BLaER1 treated with 17β-estradiol and CSF1 and Interleukin-3, amounts not matched to agents 10 nM and 100 nM (cell line): ENCODE results near the gene KSR2.
A peak's percentile ranks its signal among the peaks of the same experiment; 100 is the strongest.

ENCODE experiments used
- H3K27ac ChIP-seq, 11 experiments: shearing (Covaris generic); formaldehyde crosslinking; 2 replicates each; pipeline ENCODE4 v1.8.1; 2022
- H3K27me3 ChIP-seq, 11 experiments: shearing (Covaris generic); formaldehyde crosslinking; 2 replicates each; pipeline ENCODE4 v1.8.1; 2022
- H3K36me3 ChIP-seq, 11 experiments: shearing (Covaris generic); formaldehyde crosslinking; 2 replicates each; pipeline ENCODE4 v1.8.1; 2022
- H3K4me1 ChIP-seq, 10 experiments: shearing (Covaris generic); formaldehyde crosslinking; 2 replicates each; pipeline ENCODE4 v1.8.1; 2022
- H3K4me2 ChIP-seq, 11 experiments: shearing (Covaris generic); formaldehyde crosslinking; 2 replicates each; pipeline ENCODE4 v1.8.1; 2022
- H3K4me3 ChIP-seq, 10 experiments: shearing (Covaris generic); formaldehyde crosslinking; 2 replicates each; pipeline ENCODE4 v1.8.1; 2022
- H3K9ac ChIP-seq, 11 experiments: shearing (Covaris generic); formaldehyde crosslinking; 2 replicates each; pipeline ENCODE4 v1.8.1; 2022
- H3K9me3 ChIP-seq, 11 experiments: shearing (Covaris generic); formaldehyde crosslinking; replicated peaks in 1 of 11; 2 replicates each; pipeline ENCODE4 v1.8.1; 2022
- H4K20me1 ChIP-seq, 11 experiments: shearing (Covaris generic); formaldehyde crosslinking; 2 replicates each; pipeline ENCODE4 v1.8.1; 2022
- Cebpa-rat ChIP-seq, 11 experiments: shearing (Covaris generic); IDR thresholded peaks; 2 replicates each; pipeline ENCODE4 v1.8.1; 2022

Gene KSR2

GRCh38 chr12:117572755-117573154, 396.0 kb downstream of the KSR2 start:
- H3K27ac ChIP-seq, result no peak overlapping the region
- peaks cover 0 to 42% (median 12%) of the 10 kb centered on the region in 11 experiments; a peak in 12 of 22 replicates for H3K27me3 ChIP-seq
- no peak overlapping the region for H3K9ac ChIP-seq
- H3K4me3 ChIP-seq, result no peak overlapping the region
- no peaks in the 10 kb centered on the region for H3K36me3 ChIP-seq
- TF ChIP-seq Cebpa-rat (IDR thresholded peaks at IDR 0.05), result no peak
- H3K4me1 ChIP-seq, result peaks cover 0 to 17% (median 6%) of the 10 kb centered on the region in 10 experiments; a peak in 13 of 20 replicates
- H3K9me3 ChIP-seq, result peaks cover 0 to 8% (median 0%) of the 10 kb centered on the region in 11 experiments; a peak in 1 of 22 replicates
- no peak overlapping the region for H3K4me2 ChIP-seq
- no peaks in the 10 kb centered on the region for H4K20me1 ChIP-seq

- no peaks in the 10 kb centered on the region for H4K20me1 ChIP-seq
- H3K9me3 ChIP-seq, result no peaks in the 10 kb centered on the region
- TF ChIP-seq Cebpa-rat (IDR thresholded peaks at IDR 0.05), result no peak
- no peak overlapping the region for H3K27ac ChIP-seq
- H3K27me3 ChIP-seq, result peaks cover 0 to 42% (median 12%) of the 10 kb centered on the region in 11 experiments; a peak in 12 of 22 replicates
- H3K4me2 ChIP-seq, result no peak overlapping the region
- H3K9ac ChIP-seq, result no peak overlapping the region
- H3K36me3 ChIP-seq, result no peaks in the 10 kb centered on the region
- peaks cover 0 to 27% (median 13%) of the 10 kb centered on the region in 10 experiments; a peak in 13 of 20 replicates for H3K4me1 ChIP-seq
- no peak overlapping the region for H3K4me3 ChIP-seq
Observed at GRCh38 chr12:117571321-117571720, 397.5 kb downstream of the KSR2 start.

- no peaks in the 10 kb centered on the region for H3K9me3 ChIP-seq
- H3K4me2 ChIP-seq, result no peak overlapping the region
- H3K4me3 ChIP-seq, result no peak overlapping the region
- no peaks in the 10 kb centered on the region for H3K36me3 ChIP-seq
- no peak overlapping the region for H3K9ac ChIP-seq
- H4K20me1 ChIP-seq, result no peaks in the 10 kb centered on the region
- no peak overlapping the region for H3K27ac ChIP-seq
- peaks cover 0 to 42% (median 12%) of the 10 kb centered on the region in 11 experiments; a peak in 12 of 22 replicates for H3K27me3 ChIP-seq
- H3K4me1 ChIP-seq, result peaks cover 0 to 27% (median 13%) of the 10 kb centered on the region in 10 experiments; a peak in 13 of 20 replicates
- TF ChIP-seq Cebpa-rat (IDR thresholded peaks at IDR 0.05), result no peak
Observed at GRCh38 chr12:117570608-117571007, 398.2 kb downstream of the KSR2 start.

- Histone ChIP-seq H3K36me3 (no peaks in the 10 kb centered on the region), H3K27me3 (peaks cover 0 to 33% (median 12%) of the 10 kb centered on the region in 11 experiments; a peak in 12 of 22 replicates), H3K9me3 (no peaks in the 10 kb centered on the region), H4K20me1 (no peaks in the 10 kb centered on the region; a peak in 1 of 22 replicates), H3K27ac (no peak overlapping the region), H3K4me3 (no peak overlapping the region), H3K9ac (no peak overlapping the region), H3K4me1 (peaks cover 0 to 18% (median 13%) of the 10 kb centered on the region in 10 experiments; a peak in 13 of 20 replicates), H3K4me2 (peak overlapping the region in 10 of 11 experiments; percentile 4 to 67 (median 48); a peak in 18 of 22 replicates)
- TF ChIP-seq Cebpa-rat (IDR thresholded peaks at IDR 0.05), result no peak
Observed at GRCh38 chr12:117567644-117568216, 401.1 kb downstream of the KSR2 start.

- no peak overlapping the region for H3K4me3 ChIP-seq
- no peak overlapping the region for H3K4me2 ChIP-seq
- no peaks in the 10 kb centered on the region; a peak in 1 of 22 replicates for H4K20me1 ChIP-seq
- H3K9me3 ChIP-seq, result no peaks in the 10 kb centered on the region
- no peak overlapping the region for H3K9ac ChIP-seq
- peaks cover 0 to 18% (median 13%) of the 10 kb centered on the region in 10 experiments; a peak in 13 of 20 replicates for H3K4me1 ChIP-seq
- H3K36me3 ChIP-seq, result no peaks in the 10 kb centered on the region
- no peak for TF ChIP-seq Cebpa-rat (IDR thresholded peaks at IDR 0.05)
- no peak overlapping the region for H3K27ac ChIP-seq
- H3K27me3 ChIP-seq, result peaks cover 0 to 25% (median 6%) of the 10 kb centered on the region in 11 experiments; a peak in 7 of 22 replicates
Observed at GRCh38 chr12:117564881-117565280, 403.9 kb downstream of the KSR2 start.

GRCh38 chr12:117563706-117564105, 405.1 kb downstream of the KSR2 start:
- Histone ChIP-seq H4K20me1 (no peaks in the 10 kb centered on the region; a peak in 1 of 22 replicates), H3K4me1 (peaks cover 0 to 18% (median 13%) of the 10 kb centered on the region in 10 experiments; a peak in 13 of 20 replicates), H3K27ac (no peak overlapping the region), H3K9me3 (no peaks in the 10 kb centered on the region), H3K4me2 (no peak overlapping the region), H3K4me3 (no peak overlapping the region), H3K36me3 (no peaks in the 10 kb centered on the region), H3K9ac (no peak overlapping the region), H3K27me3 (peaks cover 0 to 16% (median 5%) of the 10 kb centered on the region in 11 experiments; a peak in 5 of 22 replicates)
- TF ChIP-seq Cebpa-rat (IDR thresholded peaks at IDR 0.05), result no peak

GRCh38 chr12:117563007-117563406, 405.8 kb downstream of the KSR2 start:
- Histone ChIP-seq H3K4me3 (no peak overlapping the region), H3K4me1 (peaks cover 0 to 13% (median 10%) of the 10 kb centered on the region in 10 experiments; a peak in 13 of 20 replicates), H3K4me2 (no peak overlapping the region), H3K27ac (no peak overlapping the region), H4K20me1 (no peaks in the 10 kb centered on the region; a peak in 1 of 22 replicates), H3K9me3 (no peaks in the 10 kb centered on the region), H3K27me3 (peaks cover 0 to 9% (median 0%) of the 10 kb centered on the region in 11 experiments; a peak in 3 of 22 replicates), H3K36me3 (no peaks in the 10 kb centered on the region), H3K9ac (no peak overlapping the region)
- no peak for TF ChIP-seq Cebpa-rat (IDR thresholded peaks at IDR 0.05)

- Histone ChIP-seq H3K9ac (no peak overlapping the region), H3K4me2 (no peak overlapping the region), H3K4me3 (no peak overlapping the region), H3K9me3 (no peaks in the 10 kb centered on the region), H3K27me3 (peaks cover 0 to 5% (median 0%) of the 10 kb centered on the region in 11 experiments; a peak in 1 of 22 replicates), H4K20me1 (no peaks in the 10 kb centered on the region; a peak in 1 of 22 replicates), H3K4me1 (peaks cover 0 to 2% (median 0%) of the 10 kb centered on the region in 10 experiments; a peak in 1 of 20 replicates), H3K36me3 (no peaks in the 10 kb centered on the region), H3K27ac (no peak overlapping the region)
- TF ChIP-seq Cebpa-rat (IDR thresholded peaks at IDR 0.05), result no peak
Observed at GRCh38 chr12:117561990-117562389, 406.8 kb downstream of the KSR2 start.

GRCh38 chr12:117559978-117560377, 408.8 kb downstream of the KSR2 start:
- no peak for TF ChIP-seq Cebpa-rat (IDR thresholded peaks at IDR 0.05)
- peaks cover 0 to 5% (median 1%) of the 10 kb centered on the region in 11 experiments; a peak in 5 of 22 replicates for H3K9me3 ChIP-seq
- no peak overlapping the region for H3K4me2 ChIP-seq
- no peak overlapping the region for H3K4me3 ChIP-seq
- no peaks in the 10 kb centered on the region for H3K36me3 ChIP-seq
- peaks cover 0 to 2% (median 0%) of the 10 kb centered on the region in 11 experiments; a peak in 1 of 22 replicates for H3K27me3 ChIP-seq
- no peak overlapping the region for H3K27ac ChIP-seq
- H3K9ac ChIP-seq, result no peak overlapping the region
- no peaks in the 10 kb centered on the region for H3K4me1 ChIP-seq
- no peaks in the 10 kb centered on the region; a peak in 1 of 22 replicates for H4K20me1 ChIP-seq
